ENCODE data around the gene GALNT18. TPM values are rescaled to one million over a fixed set of nuclear protein-coding genes. Genes with fewer than 3 reads are reported as not detected.

The GALNT18 gene
- total RNA-seq, 1 donor from 2014 or later, result 22.1 TPM

DNA sequence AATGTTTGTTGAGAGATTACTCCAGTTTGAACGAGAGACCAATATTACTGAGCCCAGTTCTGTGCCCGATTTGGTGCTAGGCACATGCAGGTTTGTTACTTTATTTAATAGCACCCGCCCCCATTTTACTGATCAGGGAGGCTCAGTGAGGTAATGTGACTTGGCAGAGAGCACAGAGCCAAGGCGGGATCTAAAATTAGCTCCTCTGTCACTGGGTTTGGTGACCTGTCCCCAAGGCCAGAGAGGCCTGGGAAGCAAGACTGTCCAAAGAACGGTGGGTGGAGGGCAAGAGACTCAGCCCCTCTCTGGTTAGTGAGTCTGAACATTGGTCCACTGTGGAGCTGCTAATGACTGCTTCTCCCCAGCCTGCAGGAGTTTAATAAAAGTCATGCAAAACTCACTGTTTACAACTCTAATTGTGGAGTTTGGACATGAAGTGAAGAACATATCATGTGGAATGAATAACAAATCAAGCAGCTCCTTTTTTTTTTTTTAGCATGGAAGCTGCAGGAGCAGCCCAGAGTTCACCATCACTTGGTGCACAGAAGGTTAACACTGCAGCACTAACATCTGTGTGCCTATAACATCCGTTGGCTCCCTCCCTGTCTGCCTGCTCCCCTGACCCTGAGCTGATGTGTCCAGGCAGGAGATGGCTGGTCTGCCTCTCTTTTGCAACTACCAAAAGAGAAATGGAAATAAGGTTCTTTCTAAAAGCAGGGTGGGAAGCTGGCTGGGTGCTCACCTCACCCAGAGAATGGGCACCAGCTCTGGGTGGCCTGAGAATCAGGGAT, 307.7 kb downstream of the GALNT18 start:
- H3K4me1 ChIP-seq, result peaks cover 7% of the 10 kb centered on the region
- H3K27me3 ChIP-seq, result no peaks in the 10 kb centered on the region
- intact Hi-C loops (cut with DNase I), result no loop called here
- H3K36me3 ChIP-seq, result no peaks in the 10 kb centered on the region
- H3K4me3 ChIP-seq, result no peak overlapping the region
- DNase-seq (ENCODE audit: extremely low spot score in 2 of 2), result no peak
- H3K27ac ChIP-seq, result no peak overlapping the region
- TF ChIP-seq POLR2AphosphoS5 (IDR thresholded peaks at IDR 0.05; ENCODE audit: insufficient read depth in 1 of 2, low read depth in 1 of 2), result no peak
- no peak for TF ChIP-seq POLR2A (IDR thresholded peaks at IDR 0.05)
- TF ChIP-seq, protein P1, sequence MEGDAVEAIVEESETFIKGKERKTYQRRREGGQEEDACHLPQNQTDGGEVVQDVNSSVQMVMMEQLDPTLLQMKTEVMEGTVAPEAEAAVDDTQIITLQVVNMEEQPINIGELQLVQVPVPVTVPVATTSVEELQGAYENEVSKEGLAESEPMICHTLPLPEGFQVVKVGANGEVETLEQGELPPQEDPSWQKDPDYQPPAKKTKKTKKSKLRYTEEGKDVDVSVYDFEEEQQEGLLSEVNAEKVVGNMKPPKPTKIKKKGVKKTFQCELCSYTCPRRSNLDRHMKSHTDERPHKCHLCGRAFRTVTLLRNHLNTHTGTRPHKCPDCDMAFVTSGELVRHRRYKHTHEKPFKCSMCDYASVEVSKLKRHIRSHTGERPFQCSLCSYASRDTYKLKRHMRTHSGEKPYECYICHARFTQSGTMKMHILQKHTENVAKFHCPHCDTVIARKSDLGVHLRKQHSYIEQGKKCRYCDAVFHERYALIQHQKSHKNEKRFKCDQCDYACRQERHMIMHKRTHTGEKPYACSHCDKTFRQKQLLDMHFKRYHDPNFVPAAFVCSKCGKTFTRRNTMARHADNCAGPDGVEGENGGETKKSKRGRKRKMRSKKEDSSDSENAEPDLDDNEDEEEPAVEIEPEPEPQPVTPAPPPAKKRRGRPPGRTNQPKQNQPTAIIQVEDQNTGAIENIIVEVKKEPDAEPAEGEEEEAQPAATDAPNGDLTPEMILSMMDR (IDR thresholded peaks at IDR 0.05), result no peak
- H3K9me3 ChIP-seq, result no peaks in the 10 kb centered on the region

GRCh38 chr11:11313426-11313825, 308.4 kb downstream of the GALNT18 start:
- Histone ChIP-seq H3K27ac (no peak overlapping the region), H3K4me1 (peaks cover 7% of the 10 kb centered on the region)
- no peak for TF ChIP-seq POLR2A (IDR thresholded peaks at IDR 0.05)
- TF ChIP-seq POLR2AphosphoS5 (IDR thresholded peaks at IDR 0.05; ENCODE audit: insufficient read depth in 1 of 2, low read depth in 1 of 2), result no peak
- TF ChIP-seq, protein P1 (IDR thresholded peaks at IDR 0.05), result no peak

DNA sequence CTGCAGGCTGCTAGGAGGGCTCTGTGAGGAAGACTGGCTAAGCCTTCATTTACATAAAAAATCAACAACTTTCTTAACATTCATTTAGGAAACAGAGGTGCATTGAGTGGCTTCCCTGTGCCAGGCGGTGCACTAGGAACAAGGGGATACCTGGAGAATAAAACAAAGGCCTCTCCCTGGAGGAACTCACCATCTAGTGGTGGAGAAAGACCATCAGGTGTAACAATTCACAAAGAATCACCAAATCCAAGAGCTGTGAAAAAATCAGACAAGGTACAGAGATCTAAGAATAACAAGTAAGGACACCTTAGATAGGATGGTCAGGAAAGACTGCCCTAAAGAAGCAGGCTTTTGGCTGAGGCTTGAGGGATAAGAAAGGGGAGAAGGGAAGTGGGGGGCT, 309.1 kb downstream of the GALNT18 start:
- Histone ChIP-seq H3K4me1 (peaks cover 7% of the 10 kb centered on the region), H3K9me3 (no peaks in the 10 kb centered on the region), H3K36me3 (no peaks in the 10 kb centered on the region), H3K4me3 (no peak overlapping the region), H3K27me3 (no peaks in the 10 kb centered on the region), H3K27ac (no peak overlapping the region)
- no peak for DNase-seq (ENCODE audit: extremely low spot score in 2 of 2)
- no peak for TF ChIP-seq POLR2A (IDR thresholded peaks at IDR 0.05)
- TF ChIP-seq, protein P1 (IDR thresholded peaks at IDR 0.05), result no peak
- TF ChIP-seq POLR2AphosphoS5 (IDR thresholded peaks at IDR 0.05; ENCODE audit: insufficient read depth in 1 of 2, low read depth in 1 of 2), result no peak
- intact Hi-C loops (cut with DNase I), result no loop called here

More at GRCh38 chr11:11313426-11313825, 308.4 kb downstream of the GALNT18 start:
- no peaks in the 10 kb centered on the region for H3K36me3 ChIP-seq
- H3K4me3 ChIP-seq, result no peak overlapping the region
- no peak for DNase-seq (ENCODE audit: extremely low spot score in 2 of 2)
- intact Hi-C loops (cut with DNase I), result no loop called here
- no peaks in the 10 kb centered on the region for H3K27me3 ChIP-seq
- no peaks in the 10 kb centered on the region for H3K9me3 ChIP-seq

GRCh38 chr11:11311169-11311568, 310.6 kb downstream of the GALNT18 start:
- Histone ChIP-seq H3K4me1 (peaks cover 7% of the 10 kb centered on the region), H3K27me3 (no peaks in the 10 kb centered on the region), H3K4me3 (no peak overlapping the region), H3K9me3 (no peaks in the 10 kb centered on the region), H3K27ac (no peak overlapping the region), H3K36me3 (no peaks in the 10 kb centered on the region)
- DNase-seq (ENCODE audit: extremely low spot score in 2 of 2), result no peak
- TF ChIP-seq POLR2AphosphoS5 (IDR thresholded peaks at IDR 0.05; ENCODE audit: insufficient read depth in 1 of 2, low read depth in 1 of 2), result no peak
- TF ChIP-seq POLR2A (IDR thresholded peaks at IDR 0.05), result no peak
- TF ChIP-seq, protein P1 (IDR thresholded peaks at IDR 0.05), result no peak
- intact Hi-C loops (cut with DNase I), result no loop called here

- Histone ChIP-seq H3K9me3 (no peaks in the 10 kb centered on the region), H3K27me3 (no peaks in the 10 kb centered on the region), H3K4me1 (peaks cover 7% of the 10 kb centered on the region), H3K27ac (no peak overlapping the region), H3K4me3 (no peak overlapping the region), H3K36me3 (no peaks in the 10 kb centered on the region)
- TF ChIP-seq POLR2A (IDR thresholded peaks at IDR 0.05) (no peak), POLR2AphosphoS5 (IDR thresholded peaks at IDR 0.05; ENCODE audit: insufficient read depth in 1 of 2, low read depth in 1 of 2) (no peak)
- TF ChIP-seq, protein P1 (IDR thresholded peaks at IDR 0.05), result no peak
- intact Hi-C loops (cut with DNase I), result no loop called here
- DNase-seq (ENCODE audit: extremely low spot score in 2 of 2), result no peak
These were observed 311.9 kb downstream of the GALNT18 start for GRCh38 chr11:11309906-11310305.
